GM18511 (cell line): ENCODE results near the gene CDH4.

Experiments used
- ATAC-seq: cut with Tn5 transposase; IDR thresholded peaks from one replicate; pipeline ENCODE4 v1.9.1; 2021; ENCODE audit warnings: mild to moderate bottlenecking, moderate library complexity; ENCODE audit not compliant: unreplicated experiment

CDH4 gene

GRCh38 chr20:61280217-61280980, 28.3 kb downstream of the CDH4 start:
- no peak for ATAC-seq

GRCh38 chr20:61281286-61281795, 29.3 kb downstream of the CDH4 start:
- ATAC-seq = no peak

- ATAC-seq = no peak
Measured at GRCh38 chr20:61284752-61285151, 32.7 kb downstream of the CDH4 start.

DNA sequence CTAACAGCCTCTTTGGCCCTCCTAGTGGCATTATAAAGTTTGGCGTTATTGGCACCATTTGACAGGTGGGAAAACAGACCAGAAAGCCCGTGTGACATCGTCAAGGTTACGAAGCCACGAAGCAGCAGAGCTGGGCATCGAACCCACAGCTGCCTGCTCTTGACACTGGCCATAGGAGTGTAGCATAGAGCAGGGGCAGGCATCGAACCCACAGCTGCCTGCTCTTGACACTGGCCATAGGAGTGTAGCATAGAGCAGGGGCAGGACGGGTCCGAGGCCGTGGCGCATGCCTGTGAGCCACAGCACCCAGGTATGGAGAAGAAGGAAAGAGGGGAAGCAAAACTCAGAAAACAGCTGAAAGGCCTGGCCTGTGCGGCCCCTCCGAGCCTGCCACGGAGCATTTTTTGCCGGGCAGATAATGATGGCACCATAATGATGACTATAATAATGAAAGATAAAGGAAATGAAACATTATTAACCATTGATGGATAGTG, 33.1 kb downstream of the CDH4 start:
- no peak for ATAC-seq

- ATAC-seq = no peak
Measured at GRCh38 chr20:61285691-61286090, 33.6 kb downstream of the CDH4 start.

DNA sequence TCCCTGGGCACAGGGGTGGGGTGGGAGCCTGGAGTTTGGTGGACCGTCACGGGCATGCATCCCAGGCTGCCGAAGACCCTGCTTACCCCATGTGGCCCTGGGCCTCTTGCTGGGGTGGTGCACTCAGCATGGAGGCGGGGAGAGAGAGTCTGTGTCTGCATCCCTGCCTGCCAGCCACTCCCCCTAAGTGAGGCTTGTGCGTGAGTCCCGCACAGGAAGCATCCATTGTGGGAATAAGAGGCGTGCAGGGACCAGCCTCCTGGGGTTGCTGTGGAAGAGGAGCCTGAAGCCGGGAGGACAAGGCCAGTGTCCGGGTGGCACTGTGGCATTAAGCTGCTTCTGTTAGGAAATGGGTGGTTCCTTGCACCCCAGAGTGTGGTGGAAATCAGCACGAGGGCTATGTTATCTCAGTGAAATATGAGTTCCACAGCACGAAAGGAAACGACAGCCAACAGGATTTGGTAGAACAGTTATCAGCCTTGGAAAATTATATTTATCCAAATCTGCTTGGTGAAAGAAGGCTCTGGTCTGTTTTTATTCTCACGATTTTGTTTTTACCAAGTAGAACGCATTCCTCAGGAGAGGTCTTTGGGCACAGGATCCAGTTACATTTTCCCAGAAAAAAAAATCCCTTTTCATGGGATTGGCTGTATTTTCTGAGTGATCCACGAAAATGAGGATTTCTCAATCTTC, 35.7 kb downstream of the CDH4 start:
- ATAC-seq = no peak

DNA sequence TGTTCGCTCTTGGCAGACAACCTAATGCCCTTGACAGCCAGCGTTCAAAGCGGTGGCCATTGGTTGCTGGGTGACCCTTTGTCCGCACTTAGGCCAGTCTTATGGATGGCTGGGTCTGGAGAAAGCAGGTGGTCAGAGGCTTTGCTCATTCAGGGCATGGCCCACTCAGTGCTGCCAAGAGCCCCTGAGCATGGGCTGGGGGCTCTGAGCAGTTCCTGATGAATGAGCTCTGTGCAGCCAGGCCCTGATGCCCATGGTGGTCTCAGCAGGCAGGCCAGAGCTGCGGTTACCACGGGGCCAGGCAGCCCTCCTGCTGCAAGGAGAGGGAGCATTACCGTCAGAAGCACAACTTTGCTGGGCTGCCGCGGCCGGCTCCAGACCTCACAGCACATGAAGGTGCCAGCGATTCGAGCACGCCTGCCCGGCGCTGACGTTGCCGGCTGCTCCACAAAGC, 36.3 kb downstream of the CDH4 start:
- no peak for ATAC-seq

GRCh38 chr20:61289166-61289565, 37.1 kb downstream of the CDH4 start:
- no peak for ATAC-seq

- no peak for ATAC-seq
Measured at GRCh38 chr20:61290721-61291120, 38.7 kb downstream of the CDH4 start.

DNA sequence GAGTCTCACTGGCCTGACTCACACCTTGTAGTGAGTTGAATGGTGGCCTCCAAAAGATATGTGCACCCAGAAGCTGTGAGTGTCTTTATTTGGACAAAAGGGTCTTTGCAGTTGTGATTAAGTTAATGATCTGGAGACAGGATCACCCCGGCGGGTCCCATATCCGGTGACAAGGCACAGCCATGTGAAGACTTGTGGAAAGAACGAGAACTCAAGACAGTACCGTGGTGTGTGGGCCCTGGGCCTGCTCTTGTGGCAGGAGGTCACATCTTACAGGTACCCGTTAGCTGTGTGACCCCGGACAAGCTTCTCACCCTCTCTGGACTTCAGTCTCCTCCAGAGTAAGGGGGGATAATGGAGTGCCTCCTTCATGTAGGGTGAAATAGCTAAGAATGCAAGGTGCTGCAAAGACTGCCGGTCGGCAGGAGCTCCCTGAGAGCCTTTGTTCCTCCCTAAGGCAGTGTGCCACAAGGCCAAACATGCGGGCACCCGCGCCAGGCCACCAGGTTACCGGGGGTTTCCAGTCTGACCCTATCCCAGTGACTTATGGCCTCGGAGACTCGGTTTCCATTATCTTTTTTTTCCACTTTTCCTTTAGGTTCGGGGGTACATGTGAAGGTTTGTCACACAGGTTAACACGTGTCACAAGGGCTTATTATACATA, 39.2 kb downstream of the CDH4 start:
- ATAC-seq = no peak

DNA sequence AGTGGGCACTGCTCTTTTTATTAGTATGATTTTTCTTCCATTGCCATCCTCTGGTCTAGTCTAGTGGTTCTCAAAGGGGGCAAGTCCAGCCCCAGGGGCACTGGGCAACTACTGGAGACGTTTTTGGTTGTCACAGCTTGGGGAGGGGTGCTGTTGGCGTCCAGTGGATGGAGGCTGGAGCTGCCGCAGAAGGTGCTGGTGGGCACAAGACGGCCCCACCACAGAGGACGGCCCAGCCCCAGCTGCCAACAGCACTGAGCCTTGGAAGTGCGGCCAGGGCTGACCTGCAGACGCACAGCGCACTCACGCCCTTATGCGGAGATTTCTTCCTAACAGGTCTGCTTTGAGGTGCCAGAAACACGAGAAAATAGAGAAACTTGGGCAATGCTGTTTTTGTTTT, 40.3 kb downstream of the CDH4 start:
- no peak for ATAC-seq

- ATAC-seq = no peak
Measured at GRCh38 chr20:61292821-61293612, 41.0 kb downstream of the CDH4 start.

DNA sequence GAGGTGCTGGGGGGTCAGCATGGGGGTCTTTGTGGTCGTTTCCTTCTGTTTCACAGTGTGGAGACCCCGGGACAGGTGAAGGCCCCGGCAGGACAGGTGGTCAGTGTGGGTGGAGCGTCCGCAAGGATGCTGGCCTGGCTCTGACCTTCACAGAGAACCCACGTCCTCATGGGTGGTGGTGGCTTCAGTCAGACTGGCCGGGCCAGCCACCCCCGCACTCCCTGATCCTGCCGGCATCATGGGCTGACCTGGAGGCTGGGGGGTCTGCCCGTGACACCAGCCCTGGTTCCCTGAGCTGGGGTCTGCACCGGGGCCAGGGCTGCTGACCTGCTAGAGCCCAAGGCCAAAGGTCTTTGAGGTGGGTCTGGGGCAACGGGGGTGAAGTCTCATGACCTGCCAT, 41.9 kb downstream of the CDH4 start:
- ATAC-seq = no peak

GRCh38 chr20:61295249-61295648, 43.2 kb downstream of the CDH4 start:
- ATAC-seq = no peak

- ATAC-seq = no peak
Measured at GRCh38 chr20:61295682-61296628, 43.9 kb downstream of the CDH4 start.

DNA sequence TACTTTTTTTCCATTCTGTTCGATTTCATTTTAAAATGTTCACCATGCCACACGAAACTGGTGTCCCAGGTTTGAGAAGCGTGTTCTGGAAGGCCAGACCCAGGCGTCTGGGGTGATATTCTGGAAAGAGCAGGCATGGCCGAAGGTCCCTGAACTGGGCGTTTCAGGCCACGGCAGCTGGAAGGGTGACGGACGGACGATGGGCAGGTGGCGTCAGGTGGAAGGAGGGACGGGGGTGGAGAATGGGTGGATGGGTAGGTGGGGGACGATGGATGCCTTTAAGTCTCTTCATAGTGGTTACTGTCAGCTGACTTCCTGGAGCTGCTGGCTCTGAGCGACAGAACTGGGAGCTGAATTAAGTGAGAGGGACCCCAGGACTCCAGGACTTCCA, 44.6 kb downstream of the CDH4 start:
- ATAC-seq = no peak

GRCh38 chr20:61297491-61297890, 45.4 kb downstream of the CDH4 start:
- no peak for ATAC-seq

DNA sequence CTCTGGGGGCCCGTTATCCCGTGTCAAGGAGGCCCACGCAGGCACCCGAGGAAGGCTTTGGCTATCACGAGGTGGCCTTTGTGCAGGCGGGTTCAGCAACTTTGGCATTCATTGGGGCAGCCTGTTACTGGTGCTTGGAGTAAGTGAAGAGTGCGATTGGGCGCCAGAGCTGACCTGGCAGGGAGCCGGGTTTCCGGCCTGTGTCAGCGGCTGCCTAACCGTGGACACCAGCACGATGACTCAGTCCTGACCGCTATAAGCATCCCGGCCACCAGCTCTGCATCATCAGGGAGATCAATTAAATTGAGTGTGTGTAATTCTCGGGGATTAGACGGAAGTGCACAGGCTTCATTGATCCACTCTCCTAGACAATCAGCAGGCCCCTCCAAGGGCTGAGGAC, 45.9 kb downstream of the CDH4 start:
- no peak for ATAC-seq

DNA sequence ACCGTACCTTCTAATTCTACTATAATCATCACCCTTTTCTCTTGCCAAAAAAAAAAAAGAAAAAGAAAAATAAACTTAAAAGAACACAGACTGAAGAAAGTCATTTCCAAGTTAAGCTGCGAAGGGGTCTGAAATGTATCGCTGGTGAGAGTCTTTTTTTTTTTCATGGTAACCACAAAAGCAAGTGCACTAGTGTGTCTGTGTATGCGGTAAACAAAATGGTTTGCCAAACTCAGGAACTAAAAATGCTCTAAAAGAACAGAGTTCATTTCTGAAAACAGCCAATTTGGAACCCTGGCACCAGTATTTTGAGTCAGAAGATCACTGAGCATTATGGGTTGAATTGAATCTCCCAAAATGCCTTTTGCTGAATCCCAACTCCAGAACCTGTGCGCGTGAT, 46.6 kb downstream of the CDH4 start:
- ATAC-seq = no peak

GRCh38 chr20:61299104-61299503, 47.0 kb downstream of the CDH4 start:
- no peak for ATAC-seq
